GM12891 (cell line): ENCODE measurements around the gene NUAK2.

Source experiments
- POLR2A ChIP-seq: IDR thresholded peaks from 2 replicates; pipeline ENCODE4 v1.6.1; 2011; ENCODE audit warnings: low read depth, low read length, control low read depth
- POLR2AphosphoS5 ChIP-seq: IDR thresholded peaks from 2 replicates; pipeline ENCODE4 v1.6.1; 2011; ENCODE audit warnings: low read depth, low read length, control low read depth

GRCh38 chr1:205356440-205357139 lies 35.0 kb upstream of the NUAK2 start, which contains the start of gene KLHDC8A:
- no peak for TF ChIP-seq POLR2AphosphoS5
- no peak for TF ChIP-seq POLR2A
